Smooth muscle cell (in vitro differentiated cells): ENCODE measurements around the gene KRTAP9-2. TPM values are rescaled to one million over a fixed set of nuclear protein-coding genes. Genes with fewer than 3 reads are reported as not detected.

ENCODE experiments used
- DNase-seq: peaks from one replicate; lab custom pipeline; 2025; ENCODE audit not compliant: unreplicated experiment; lab: John Stamatoyannopoulos, UW
- H2AFZ ChIP-seq: fragments of 200-600 bp; sonication (generic); 2 replicates; pipeline ENCODE4 v1.6.0; 2016; ENCODE audit warnings: antibody characterized with exemption, low read depth, mild to moderate bottlenecking
- H3F3A ChIP-seq: fragments of 200-600 bp; sonication (generic); 2 replicates; pipeline ENCODE4 v1.6.0; 2017; ENCODE audit warnings: antibody characterized with exemption, low read depth
- H3K27ac ChIP-seq: fragments of 200-600 bp; sonication (generic); 2 replicates; pipeline ENCODE4 v1.5.1; 2016; ENCODE audit warnings: low read depth, mild to moderate bottlenecking
- H3K27me3 ChIP-seq: fragments of 200-600 bp; sonication (generic); 2 replicates; pipeline ENCODE4 v1.6.1; 2016; ENCODE audit warnings: low read depth, mild to moderate bottlenecking
- H3K36me3 ChIP-seq: fragments of 200-600 bp; sonication (generic); 2 replicates; pipeline ENCODE4 v1.5.1; 2016; ENCODE audit warnings: low read depth
- H3K4me1 ChIP-seq: fragments of 200-600 bp; sonication (generic); 2 replicates; pipeline ENCODE4 v1.5.1; 2016; ENCODE audit warnings: low read depth
- H3K4me2 ChIP-seq: fragments of 200-600 bp; sonication (generic); 2 replicates; pipeline ENCODE4 v1.6.0; 2016; ENCODE audit warnings: mild to moderate bottlenecking
- H3K4me3 ChIP-seq: fragments of 200-600 bp; sonication (generic); 2 replicates; pipeline ENCODE4 v1.5.1; 2016; ENCODE audit warnings: mild to moderate bottlenecking
- H3K79me2 ChIP-seq: fragments of 200-600 bp; sonication (generic); 2 replicates; pipeline ENCODE4 v1.6.0; 2016; ENCODE audit warnings: low read depth, mild to moderate bottlenecking
- H3K9ac ChIP-seq: fragments of 200-600 bp; sonication (generic); 2 replicates; pipeline ENCODE4 v1.6.0; 2016; ENCODE audit warnings: low read depth
- H3K9me3 ChIP-seq: fragments of 200-600 bp; sonication (generic); replicated peaks from 2 replicates; pipeline ENCODE4 v1.5.1; 2016; ENCODE audit warnings: low read depth
- H4K20me1 ChIP-seq: fragments of 200-600 bp; sonication (generic); 2 replicates; pipeline ENCODE4 v1.6.0; 2016; ENCODE audit warnings: low read depth
- CTCF ChIP-seq: fragments of 200-600 bp; sonication (generic); IDR thresholded peaks from 2 replicates; pipeline ENCODE4 v1.5.1; 2017; ENCODE audit warnings: borderline replicate concordance, mild to moderate bottlenecking, antibody characterized with exemption; ENCODE audit not compliant: insufficient read depth, poor library complexity, severe bottlenecking
- WGBS: methylation state at CpG from one replicate; pipeline ENCODE4 v1.1.7; 2016; ENCODE audit warnings: low lambda C conversion rate; 5-methylcytosine and 5-hydroxymethylcytosine counted together
- polyA plus RNA-seq: library from polyadenylated mRNA; unstranded; fragments of >200 nt; fragmentation: Nextera tagmentation; extraction: Ambion mirVana; gene quantifications from 2 replicates; pipeline ENCODE4 v1.2.1, GENCODE V29; 2016
- total RNA-seq: library from RNA; depleted of rRNA; stranded (reverse); fragments of >200 nt; gene quantifications from 2 replicates; pipeline ENCODE4 v1.2.3, GENCODE V29; 2014

The KRTAP9-2 gene
- total and polyA plus RNA-seq, 2 experiments from 2014 or later: not detected

DNA sequence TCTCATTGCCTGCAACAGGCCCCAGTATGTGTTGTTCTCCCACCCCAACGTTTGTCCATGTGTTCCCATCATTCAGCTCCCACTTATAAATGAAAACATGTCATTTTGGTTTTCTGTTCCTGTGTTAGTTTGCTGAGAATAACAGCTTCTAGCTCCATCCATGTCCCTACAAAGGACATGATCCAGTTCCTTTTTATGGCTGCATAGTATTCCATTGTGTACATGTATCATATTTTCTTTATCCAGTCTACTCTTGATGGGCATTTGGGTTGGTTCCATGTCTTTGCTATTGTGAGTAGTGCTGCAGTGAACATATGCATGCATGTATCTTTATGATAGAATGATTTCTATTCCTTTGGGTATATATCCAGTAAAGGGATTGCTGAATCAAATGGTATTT lies 10.8 kb upstream of the KRTAP9-2 start:
- no peaks in the 10 kb centered on the region for H3K9me3 ChIP-seq
- no peaks in the 10 kb centered on the region for H3K36me3 ChIP-seq
- no peak overlapping the region for H3K4me3 ChIP-seq
- TF ChIP-seq CTCF: no peak
- no peaks in the 10 kb centered on the region for H3K27me3 ChIP-seq
- no peak overlapping the region for H3K9ac ChIP-seq
- H3K4me1 ChIP-seq: no peaks in the 10 kb centered on the region
- WGBS: 90% methylated on average over 1 of the region's 1 CpG
- DNase-seq: no peak
- no peaks in the 10 kb centered on the region for H3F3A ChIP-seq
- H3K79me2 ChIP-seq: no peaks in the 10 kb centered on the region
- no peak overlapping the region for H3K27ac ChIP-seq
- no peaks in the 10 kb centered on the region for H4K20me1 ChIP-seq
- no peak overlapping the region for H3K4me2 ChIP-seq
- no peak overlapping the region for H2AFZ ChIP-seq

- 79% methylated on average over 2 of the region's 2 CpGs for WGBS
- no peak for DNase-seq
- H4K20me1 ChIP-seq: no peaks in the 10 kb centered on the region
- no peak overlapping the region for H2AFZ ChIP-seq
- H3K27ac ChIP-seq: no peak overlapping the region
- H3K9ac ChIP-seq: no peak overlapping the region
- no peak overlapping the region for H3K4me3 ChIP-seq
- no peaks in the 10 kb centered on the region for H3K4me1 ChIP-seq
- no peaks in the 10 kb centered on the region for H3F3A ChIP-seq
- peaks cover 12% of the 10 kb centered on the region for H3K27me3 ChIP-seq
- no peak for TF ChIP-seq CTCF
- no peak overlapping the region for H3K4me2 ChIP-seq
- no peaks in the 10 kb centered on the region for H3K9me3 ChIP-seq
- no peaks in the 10 kb centered on the region for H3K36me3 ChIP-seq
- H3K79me2 ChIP-seq: no peaks in the 10 kb centered on the region
Measured at GRCh38 chr17:41223821-41224220, 2.6 kb upstream of the KRTAP9-2 start.

DNA sequence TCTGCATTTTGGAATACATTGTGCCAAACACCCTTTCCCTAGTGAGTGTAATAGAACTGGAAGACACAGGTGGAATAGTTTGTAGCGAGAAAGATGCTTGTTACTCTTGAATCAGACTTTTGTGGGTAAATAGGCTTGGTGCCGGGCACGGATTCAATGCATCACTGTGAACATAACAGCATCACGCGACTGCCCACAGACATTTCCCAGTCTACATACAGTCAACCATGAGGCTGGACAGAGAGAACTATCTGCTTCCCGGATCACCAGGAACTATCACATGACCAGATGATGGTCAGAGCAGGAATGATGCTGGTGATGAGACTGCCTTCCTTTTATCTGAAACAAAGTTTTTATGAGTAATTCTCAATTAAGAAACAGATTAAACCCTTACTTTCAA lies 397 bp upstream of the KRTAP9-2 start:
- H3K4me3 ChIP-seq: no peak overlapping the region
- TF ChIP-seq CTCF: no peak
- no peak overlapping the region for H3K9ac ChIP-seq
- no peaks in the 10 kb centered on the region for H3K36me3 ChIP-seq
- H2AFZ ChIP-seq: no peak overlapping the region
- H3K9me3 ChIP-seq: no peaks in the 10 kb centered on the region
- no peak overlapping the region for H3K4me2 ChIP-seq
- no peaks in the 10 kb centered on the region for H3K79me2 ChIP-seq
- peaks cover 19% of the 10 kb centered on the region for H3K27me3 ChIP-seq
- no peak for DNase-seq
- H3K27ac ChIP-seq: no peak overlapping the region
- H4K20me1 ChIP-seq: no peaks in the 10 kb centered on the region
- WGBS: 95% methylated on average over 6 of the region's 6 CpGs
- H3F3A ChIP-seq: no peaks in the 10 kb centered on the region
- H3K4me1 ChIP-seq: no peaks in the 10 kb centered on the region

GRCh38 chr17:41230094-41230493 lies 3.6 kb downstream of the KRTAP9-2 start:
- Histone ChIP-seq H3K27me3 (peaks cover 34% of the 10 kb centered on the region), H3K79me2 (no peaks in the 10 kb centered on the region)

More at GRCh38 chr17:41230094-41230493, 3.6 kb downstream of the KRTAP9-2 start:
- no peaks in the 10 kb centered on the region for H3K36me3 ChIP-seq
- TF ChIP-seq CTCF: no peak
- no peak overlapping the region for H3K27ac ChIP-seq
- H4K20me1 ChIP-seq: no peaks in the 10 kb centered on the region
- no peak overlapping the region for H2AFZ ChIP-seq
- H3K4me3 ChIP-seq: no peak overlapping the region
- no peak for DNase-seq
- no peaks in the 10 kb centered on the region for H3K4me1 ChIP-seq
- no peaks in the 10 kb centered on the region for H3F3A ChIP-seq
- no peaks in the 10 kb centered on the region for H3K9me3 ChIP-seq
- H3K4me2 ChIP-seq: no peak overlapping the region
- H3K9ac ChIP-seq: no peak overlapping the region
